SU-DHL-6 (cell line): ENCODE data around the gene SCUBE1.

Experiments
- H2AFZ ChIP-seq: fragments of 200-600 bp; sonication (generic); 2 replicates; pipeline ENCODE4 v1.6.1; 2014; ENCODE audit warnings: low read depth, mild to moderate bottlenecking, moderate library complexity, mixed read lengths, antibody characterized with exemption, low read length; ENCODE audit not compliant: severe bottlenecking
- H3F3A ChIP-seq: fragments of 200-600 bp; shearing (Covaris generic); 2 replicates; pipeline ENCODE4 v1.6.0; 2016; ENCODE audit warnings: antibody characterized with exemption, mild to moderate bottlenecking; ENCODE audit not compliant: insufficient read depth
- H3K27ac ChIP-seq: fragments of 200-600 bp; sonication (generic); 2 replicates; pipeline ENCODE4 v1.5.1; 2016; ENCODE audit warnings: low read depth, mild to moderate bottlenecking, low read length, moderate library complexity, mixed read lengths
- H3K27me3 ChIP-seq: fragments of 200-600 bp; sonication (generic), shearing (Covaris generic); 2 replicates; pipeline ENCODE4 v1.6.0; 2014; ENCODE audit warnings: mild to moderate bottlenecking, low read length
- H3K36me3 ChIP-seq: fragments of 200-600 bp; sonication (generic); 2 replicates; pipeline ENCODE4 v1.6.1; 2014; ENCODE audit warnings: mild to moderate bottlenecking, low read length, mixed read lengths
- H3K4me2 ChIP-seq: fragments of 300-600, 200-600 bp; shearing (Covaris generic), sonication (generic); 2 replicates; pipeline ENCODE4 v1.6.0; 2014; ENCODE audit warnings: low read length, low read depth, mild to moderate bottlenecking; ENCODE audit not compliant: poor library complexity, severe bottlenecking
- H3K4me3 ChIP-seq: fragments of 200-600 bp; sonication (generic); 2 replicates; pipeline ENCODE4 v1.5.1; 2014; ENCODE audit warnings: antibody characterized with exemption, low read length, mild to moderate bottlenecking, mixed read lengths; ENCODE audit not compliant: insufficient read depth, poor library complexity, severe bottlenecking
- H3K79me2 ChIP-seq: fragments of 200-600 bp; sonication (generic); 2 replicates; pipeline ENCODE4 v1.6.1; 2014; ENCODE audit warnings: mild to moderate bottlenecking, low read length, moderate library complexity; ENCODE audit not compliant: insufficient read depth
- H3K9ac ChIP-seq: fragments of 200-600 bp; sonication (generic); 2 replicates; pipeline ENCODE4 v1.7.0; 2014; ENCODE audit warnings: mild to moderate bottlenecking, low read length
- H3K9me2 ChIP-seq: fragments of 200-600 bp; sonication (generic); replicated peaks from 2 replicates; pipeline ENCODE4 v1.6.1; 2014; ENCODE audit warnings: low read length; ENCODE audit not compliant: insufficient read depth
- H3K9me3 ChIP-seq: fragments of 200-600 bp; sonication (generic); 2 replicates; pipeline ENCODE4 v1.6.1; 2014; ENCODE audit warnings: low read length, mixed read lengths; ENCODE audit not compliant: insufficient read depth
- H4K20me1 ChIP-seq: fragments of 200-600 bp; sonication (generic); 2 replicates; pipeline ENCODE4 v1.6.1; 2014; ENCODE audit warnings: low read depth, mild to moderate bottlenecking, antibody characterized with exemption, low read length, moderate library complexity, mixed read lengths
- CTCF ChIP-seq: fragments of 200-600 bp; sonication (generic); IDR thresholded peaks from one replicate; pipeline ENCODE4 v1.5.1; 2017; ENCODE audit warnings: antibody characterized with exemption, mild to moderate bottlenecking, low read length, moderate library complexity; ENCODE audit not compliant: insufficient read depth, poor library complexity, severe bottlenecking
- EZH2phosphoT487 ChIP-seq: fragments of 200-600 bp; sonication (generic), shearing (Covaris generic); conservative IDR thresholded peaks from 2 replicates; pipeline ENCODE4 v1.6.1; 2018; ENCODE audit warnings: mild to moderate bottlenecking, antibody characterized with exemption, low read length, moderate library complexity, mixed read lengths

The SCUBE1 gene

GRCh38 chr22:43217285-43218030 lies 125.7 kb downstream of the SCUBE1 start:
- H3K9ac ChIP-seq, result no peak overlapping the region
- H3K9me2 ChIP-seq, result no peaks in the 10 kb centered on the region
- H3K9me3 ChIP-seq, result no peaks in the 10 kb centered on the region
- H3K27me3 ChIP-seq, result no peaks in the 10 kb centered on the region
- TF ChIP-seq CTCF (no peak), EZH2phosphoT487 (no peak)
- H3F3A ChIP-seq, result no peaks in the 10 kb centered on the region
- no peak overlapping the region for H3K4me3 ChIP-seq
- no peak overlapping the region for H2AFZ ChIP-seq
- H3K79me2 ChIP-seq, result no peaks in the 10 kb centered on the region
- H4K20me1 ChIP-seq, result no peaks in the 10 kb centered on the region
- H3K27ac ChIP-seq, result no peak overlapping the region
- H3K4me2 ChIP-seq, result no peak overlapping the region
- no peaks in the 10 kb centered on the region for H3K36me3 ChIP-seq

GRCh38 chr22:43216738-43217137 lies 126.4 kb downstream of the SCUBE1 start:
- H3F3A ChIP-seq, result no peaks in the 10 kb centered on the region
- H3K27ac ChIP-seq, result no peak overlapping the region
- H4K20me1 ChIP-seq, result no peaks in the 10 kb centered on the region
- H3K9me2 ChIP-seq, result no peaks in the 10 kb centered on the region
- no peak overlapping the region for H3K4me2 ChIP-seq
- H3K36me3 ChIP-seq, result no peaks in the 10 kb centered on the region
- H3K27me3 ChIP-seq, result no peaks in the 10 kb centered on the region
- TF ChIP-seq CTCF, result no peak
- no peak for TF ChIP-seq EZH2phosphoT487
- H3K79me2 ChIP-seq, result no peaks in the 10 kb centered on the region
- H2AFZ ChIP-seq, result no peak overlapping the region
- no peak overlapping the region for H3K9ac ChIP-seq
- no peaks in the 10 kb centered on the region for H3K9me3 ChIP-seq
- H3K4me3 ChIP-seq, result no peak overlapping the region

GRCh38 chr22:43213962-43214361 lies 129.2 kb downstream of the SCUBE1 start:
- Histone ChIP-seq H3K9ac (no peak overlapping the region), H4K20me1 (no peaks in the 10 kb centered on the region), H3K36me3 (no peaks in the 10 kb centered on the region), H3F3A (no peaks in the 10 kb centered on the region), H3K79me2 (no peaks in the 10 kb centered on the region), H3K27ac (no peak overlapping the region), H3K4me3 (no peak overlapping the region), H3K27me3 (no peaks in the 10 kb centered on the region), H3K4me2 (no peak overlapping the region), H3K9me3 (no peaks in the 10 kb centered on the region), H2AFZ (no peak overlapping the region), H3K9me2 (no peaks in the 10 kb centered on the region)
- TF ChIP-seq EZH2phosphoT487 (no peak), CTCF (no peak)
